Omental fat pad (tissue), 4 donors: ENCODE results near the gene UBE2V1. TPM values are rescaled to one million over a fixed set of nuclear protein-coding genes. Genes with fewer than 3 reads are reported as not detected.

Experiments used
- ATAC-seq: fragments of 150-250 bp; one replicate; pipeline ENCODE4 v1.9.1; 2016; ENCODE audit warnings: mild to moderate bottlenecking, moderate library complexity; ENCODE audit not compliant: low FRiP score
- DNase-seq: peaks from one replicate; pipeline ENCODE4 v3.0.0-alpha.2; 2019; ENCODE audit warnings: low spot score
- total RNA-seq, 4 donors: library from RNA; depleted of rRNA; stranded (reverse); fragments of >200 nt; gene quantifications; one replicate each; pipeline ENCODE4 v1.1.0, GENCODE V29; 2016
- TF ChIP-seq, protein P1 (sequence below), 3 donors: fragments of 450-650 bp; IDR thresholded peaks; one replicate each; pipeline ENCODE4 v1.5.1; 2016 to 2017; ENCODE audit warnings: antibody characterized with exemption in 3 of 3, mild to moderate bottlenecking in 3 of 3, moderate library complexity in 2 of 3

UBE2V1 gene
- total RNA-seq, 4 donors from 2014 or later = 63.2 to 100 (median 72.6) TPM

DNA sequence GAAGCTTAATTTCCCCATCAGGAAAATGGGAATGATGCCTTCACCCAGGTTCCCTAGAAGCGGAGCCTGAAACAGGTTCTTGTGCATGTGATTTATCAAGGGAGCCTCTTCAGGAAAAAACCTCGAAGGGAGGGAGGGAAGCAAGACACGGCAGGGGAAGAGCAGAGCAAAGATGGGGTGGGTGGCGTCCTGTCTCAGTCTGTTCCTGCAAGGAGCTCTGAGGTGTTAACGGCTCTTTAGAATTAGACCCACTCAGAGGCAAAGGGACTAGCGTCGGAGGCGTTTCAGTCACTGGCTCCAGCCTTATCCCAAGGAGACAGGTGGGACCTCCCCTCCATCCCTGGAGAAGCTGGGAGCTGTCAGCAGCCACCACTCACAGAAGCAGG, 15.6 kb upstream of the UBE2V1 start:
- DNase-seq (no peak), ATAC-seq (no peak)
- TF ChIP-seq, protein P1, sequence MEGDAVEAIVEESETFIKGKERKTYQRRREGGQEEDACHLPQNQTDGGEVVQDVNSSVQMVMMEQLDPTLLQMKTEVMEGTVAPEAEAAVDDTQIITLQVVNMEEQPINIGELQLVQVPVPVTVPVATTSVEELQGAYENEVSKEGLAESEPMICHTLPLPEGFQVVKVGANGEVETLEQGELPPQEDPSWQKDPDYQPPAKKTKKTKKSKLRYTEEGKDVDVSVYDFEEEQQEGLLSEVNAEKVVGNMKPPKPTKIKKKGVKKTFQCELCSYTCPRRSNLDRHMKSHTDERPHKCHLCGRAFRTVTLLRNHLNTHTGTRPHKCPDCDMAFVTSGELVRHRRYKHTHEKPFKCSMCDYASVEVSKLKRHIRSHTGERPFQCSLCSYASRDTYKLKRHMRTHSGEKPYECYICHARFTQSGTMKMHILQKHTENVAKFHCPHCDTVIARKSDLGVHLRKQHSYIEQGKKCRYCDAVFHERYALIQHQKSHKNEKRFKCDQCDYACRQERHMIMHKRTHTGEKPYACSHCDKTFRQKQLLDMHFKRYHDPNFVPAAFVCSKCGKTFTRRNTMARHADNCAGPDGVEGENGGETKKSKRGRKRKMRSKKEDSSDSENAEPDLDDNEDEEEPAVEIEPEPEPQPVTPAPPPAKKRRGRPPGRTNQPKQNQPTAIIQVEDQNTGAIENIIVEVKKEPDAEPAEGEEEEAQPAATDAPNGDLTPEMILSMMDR (IDR thresholded peaks at IDR 0.05) = no peak

GRCh38 chr20:50127587-50128519, 14.9 kb upstream of the UBE2V1 start:
- ATAC-seq (no peak), DNase-seq (no peak)
- TF ChIP-seq, protein P1 (IDR thresholded peaks at IDR 0.05) = no peak

- peak; percentile 83 for ATAC-seq
- DNase-seq = no peak
Measured at GRCh38 chr20:50126662-50127061, 13.7 kb upstream of the UBE2V1 start.

DNA sequence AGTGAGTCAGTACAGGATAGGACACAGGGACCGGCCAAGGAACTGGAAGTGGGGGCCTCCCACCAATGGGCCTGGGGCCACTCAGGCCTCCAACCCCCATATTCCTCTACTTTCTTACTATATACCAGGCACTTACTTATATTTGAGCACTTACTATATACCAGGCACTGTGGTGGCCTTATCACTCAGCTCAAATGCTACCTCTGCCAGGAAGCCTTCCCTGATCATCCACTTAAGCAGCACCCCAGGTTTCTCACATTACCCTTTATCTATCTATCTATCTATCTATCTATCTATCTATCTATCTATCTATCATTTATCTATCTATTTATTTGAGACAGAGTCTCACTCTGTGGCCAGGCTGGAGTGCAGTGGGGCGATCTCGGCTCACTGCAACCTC, 12.3 kb upstream of the UBE2V1 start:
- ATAC-seq = no peak
- TF ChIP-seq, protein P1 (IDR thresholded peaks at IDR 0.05) = no peak

More at GRCh38 chr20:50126662-50127061, 13.7 kb upstream of the UBE2V1 start:
- TF ChIP-seq, protein P1 (IDR thresholded peaks at IDR 0.05) = no peak

GRCh38 chr20:50124496-50124895, 11.5 kb upstream of the UBE2V1 start:
- no peak for DNase-seq
- TF ChIP-seq, protein P1 (IDR thresholded peaks at IDR 0.05) = no peak

More for the DNA sequence above, 12.3 kb upstream of the UBE2V1 start:
- no peak for DNase-seq

DNA sequence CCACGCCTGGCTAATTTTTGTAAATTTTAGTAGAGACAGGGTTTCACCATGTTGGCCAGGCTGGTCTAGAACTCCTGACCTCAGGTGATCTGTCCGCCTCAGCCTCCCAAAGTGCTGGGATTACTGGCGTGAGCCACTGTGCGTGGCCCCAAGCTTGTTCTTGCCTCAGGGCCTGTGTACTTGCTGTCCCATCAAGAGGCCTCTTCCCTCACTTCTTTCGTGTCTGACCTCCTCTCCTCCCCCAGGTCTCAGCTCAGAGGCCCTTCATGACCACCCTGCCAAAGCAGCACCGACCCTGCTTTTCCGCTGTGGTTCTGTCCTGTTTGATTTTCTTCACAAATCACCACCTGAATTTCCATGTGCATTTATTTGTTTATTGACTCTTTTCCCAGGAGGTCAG, 10.5 kb upstream of the UBE2V1 start:
- no peak for DNase-seq

More at GRCh38 chr20:50124496-50124895, 11.5 kb upstream of the UBE2V1 start:
- no peak for ATAC-seq

More for the DNA sequence above, 10.5 kb upstream of the UBE2V1 start:
- ATAC-seq = no peak
- TF ChIP-seq, protein P1 (IDR thresholded peaks at IDR 0.05) = no peak
